Measurements from ENCODE around the gene WDR54.

DNA sequence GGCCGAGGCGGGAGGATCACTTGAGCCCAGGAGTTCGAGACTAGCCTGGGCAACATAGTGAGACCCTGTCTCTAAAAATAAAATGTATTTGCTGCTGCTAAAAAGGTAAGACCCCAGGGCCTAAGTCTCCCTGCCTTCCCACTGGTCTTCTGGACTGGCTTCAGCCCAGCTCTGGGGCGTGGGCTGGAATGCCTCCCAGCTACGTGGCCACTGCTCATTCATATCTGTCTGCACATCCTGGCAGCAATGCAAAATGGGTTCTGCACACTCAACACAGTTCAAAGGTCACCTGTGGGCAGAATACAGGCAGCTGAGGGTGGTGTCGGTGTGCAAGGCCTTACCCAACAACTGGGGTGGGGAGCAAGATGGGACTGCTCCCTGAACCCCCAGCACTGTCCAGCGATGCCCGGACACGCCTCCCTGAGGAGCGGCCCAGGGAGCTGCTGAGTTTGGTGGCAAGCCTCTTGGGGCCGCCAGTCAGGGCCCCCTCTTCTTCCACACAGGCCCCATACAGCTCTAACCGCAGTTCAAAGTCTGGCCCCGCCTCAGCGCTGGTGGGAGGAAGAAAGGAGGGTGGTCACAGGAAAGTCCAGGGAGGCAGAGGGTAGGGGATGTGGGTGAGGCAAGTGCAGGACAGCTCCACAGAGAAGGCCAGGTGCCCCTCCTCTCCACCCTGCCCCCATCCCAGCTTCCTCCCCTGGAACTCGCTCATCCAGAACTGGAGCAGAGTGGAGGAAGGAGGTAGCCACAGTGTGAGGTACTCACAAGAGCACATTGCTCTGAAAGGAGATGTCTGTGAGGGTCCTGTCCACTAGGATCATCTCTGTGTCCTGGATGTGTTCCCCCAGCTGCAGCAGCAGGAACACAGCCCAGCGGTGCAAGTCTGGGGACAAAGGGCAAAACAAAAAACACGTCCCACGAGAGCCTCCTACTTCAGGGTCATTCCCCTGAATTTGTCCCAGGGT is 8.2 kb downstream of the WDR54 start:
- peak in 1 of 2 donors; percentile 45 for TF ChIP-seq POLR2A (IDR thresholded peaks at IDR 0.05)
- TF ChIP-seq, protein P1, sequence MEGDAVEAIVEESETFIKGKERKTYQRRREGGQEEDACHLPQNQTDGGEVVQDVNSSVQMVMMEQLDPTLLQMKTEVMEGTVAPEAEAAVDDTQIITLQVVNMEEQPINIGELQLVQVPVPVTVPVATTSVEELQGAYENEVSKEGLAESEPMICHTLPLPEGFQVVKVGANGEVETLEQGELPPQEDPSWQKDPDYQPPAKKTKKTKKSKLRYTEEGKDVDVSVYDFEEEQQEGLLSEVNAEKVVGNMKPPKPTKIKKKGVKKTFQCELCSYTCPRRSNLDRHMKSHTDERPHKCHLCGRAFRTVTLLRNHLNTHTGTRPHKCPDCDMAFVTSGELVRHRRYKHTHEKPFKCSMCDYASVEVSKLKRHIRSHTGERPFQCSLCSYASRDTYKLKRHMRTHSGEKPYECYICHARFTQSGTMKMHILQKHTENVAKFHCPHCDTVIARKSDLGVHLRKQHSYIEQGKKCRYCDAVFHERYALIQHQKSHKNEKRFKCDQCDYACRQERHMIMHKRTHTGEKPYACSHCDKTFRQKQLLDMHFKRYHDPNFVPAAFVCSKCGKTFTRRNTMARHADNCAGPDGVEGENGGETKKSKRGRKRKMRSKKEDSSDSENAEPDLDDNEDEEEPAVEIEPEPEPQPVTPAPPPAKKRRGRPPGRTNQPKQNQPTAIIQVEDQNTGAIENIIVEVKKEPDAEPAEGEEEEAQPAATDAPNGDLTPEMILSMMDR (IDR thresholded peaks at IDR 0.05), result no peak
